HFFc6 (cell line): ENCODE results near the gene PASK. TPM values are rescaled to one million over a fixed set of nuclear protein-coding genes. Genes with fewer than 3 reads are reported as not detected.

Source experiments
- DNase-seq: peaks from one replicate; pipeline ENCODE4 v3.0.0-alpha.2; 2018
- H3K27ac Mint-ChIP-seq: 2 replicates; pipeline ENCODE4 v1.8.0; 2020; ENCODE audit warnings: mild to moderate bottlenecking, mixed read lengths
- H3K27me3 Mint-ChIP-seq: 2 replicates; pipeline ENCODE4 v1.8.0; 2021; ENCODE audit warnings: mild to moderate bottlenecking, moderate library complexity, mixed read lengths; ENCODE audit not compliant: insufficient read depth
- H3K36me3 Mint-ChIP-seq: 2 replicates; pipeline ENCODE4 v1.8.0; 2021; ENCODE audit warnings: low read depth, mixed read lengths
- H3K4me1 Mint-ChIP-seq: 2 replicates; pipeline ENCODE4 v1.8.0; 2020; ENCODE audit warnings: low read depth, mixed read lengths
- H3K4me3 Mint-ChIP-seq: 2 replicates; pipeline ENCODE4 v1.8.0; 2020; ENCODE audit warnings: mild to moderate bottlenecking, moderate library complexity, mixed read lengths
- H3K9me3 Mint-ChIP-seq: 2 replicates; pipeline ENCODE4 v1.8.0; 2020; ENCODE audit warnings: mild to moderate bottlenecking, mixed read lengths
- CTCF ChIP-seq: fragments of 200-600 bp; sonication (generic); IDR thresholded peaks from 2 replicates; pipeline ENCODE4 v1.5.0; 2021; ENCODE audit warnings: antibody characterized with exemption, mild to moderate bottlenecking
- total RNA-seq, 6 experiments: library from RNA; stranded (reverse); fragmentation: NEBNext Ultra II Directional; extraction: Animal tissue kit (Norgen Biotek cat#: 25700); gene quantifications; 2 replicates in 1 of 6; 3 replicates in 5 of 6; pipeline ENCODE4 v1.2.3, GENCODE V29; 2021

PASK gene
- total RNA-seq, 6 experiments from 2014 or later: 3.3 to 7.1 (median 6.0) TPM

- no peak overlapping the region for H3K27ac Mint-ChIP-seq
- DNase-seq: no peak
- H3K27me3 Mint-ChIP-seq: peaks cover 17% of the 10 kb centered on the region
- TF ChIP-seq CTCF: no peak
- no peak overlapping the region for H3K4me3 Mint-ChIP-seq
- no peaks in the 10 kb centered on the region for H3K4me1 Mint-ChIP-seq
- H3K9me3 Mint-ChIP-seq: no peaks in the 10 kb centered on the region
- no peaks in the 10 kb centered on the region for H3K36me3 Mint-ChIP-seq
Observed at GRCh38 chr2:241067501-241068135, 81.7 kb downstream of the PASK start.

- no peak overlapping the region for H3K27ac Mint-ChIP-seq
- peaks cover 12% of the 10 kb centered on the region for H3K27me3 Mint-ChIP-seq
- H3K36me3 Mint-ChIP-seq: no peaks in the 10 kb centered on the region
- no peaks in the 10 kb centered on the region for H3K4me1 Mint-ChIP-seq
- H3K4me3 Mint-ChIP-seq: no peak overlapping the region
- no peaks in the 10 kb centered on the region for H3K9me3 Mint-ChIP-seq
- peak; percentile 15; the same call in 1 of the 2 replicates for TF ChIP-seq CTCF
- DNase-seq: no peak
Observed at GRCh38 chr2:241066893-241067341, 82.4 kb downstream of the PASK start.

GRCh38 chr2:241066171-241066892, 82.9 kb downstream of the PASK start:
- Mint-ChIP-seq H3K4me3 (no peak overlapping the region), H3K27ac (no peak overlapping the region), H3K27me3 (peaks cover 15% of the 10 kb centered on the region), H3K9me3 (no peaks in the 10 kb centered on the region), H3K4me1 (no peaks in the 10 kb centered on the region), H3K36me3 (no peaks in the 10 kb centered on the region)
- no peak for TF ChIP-seq CTCF
- DNase-seq: no peak

GRCh38 chr2:241065355-241065803, 83.9 kb downstream of the PASK start:
- H3K4me1 Mint-ChIP-seq: no peaks in the 10 kb centered on the region
- no peak for DNase-seq

GRCh38 chr2:241064802-241065354, 84.4 kb downstream of the PASK start:
- Mint-ChIP-seq H3K4me3 (no peak overlapping the region), H3K27ac (no peak overlapping the region)
- no peak for DNase-seq

More at GRCh38 chr2:241065355-241065803, 83.9 kb downstream of the PASK start:
- Mint-ChIP-seq H3K27ac (no peak overlapping the region), H3K36me3 (no peaks in the 10 kb centered on the region), H3K27me3 (peaks cover 15% of the 10 kb centered on the region), H3K9me3 (no peaks in the 10 kb centered on the region), H3K4me3 (no peak overlapping the region)
- TF ChIP-seq CTCF: no peak

More at GRCh38 chr2:241064802-241065354, 84.4 kb downstream of the PASK start:
- Mint-ChIP-seq H3K4me1 (no peaks in the 10 kb centered on the region), H3K27me3 (peaks cover 14% of the 10 kb centered on the region), H3K9me3 (no peaks in the 10 kb centered on the region), H3K36me3 (no peaks in the 10 kb centered on the region)
- TF ChIP-seq CTCF: no peak
